ENCODE results near the gene RASSF1. TPM values are rescaled to one million over a fixed set of nuclear protein-coding genes. Genes with fewer than 3 reads are reported as not detected.

Gene RASSF1
- total RNA-seq, 2 donors from 2014 or later = 9.4 to 17.2 TPM

DNA sequence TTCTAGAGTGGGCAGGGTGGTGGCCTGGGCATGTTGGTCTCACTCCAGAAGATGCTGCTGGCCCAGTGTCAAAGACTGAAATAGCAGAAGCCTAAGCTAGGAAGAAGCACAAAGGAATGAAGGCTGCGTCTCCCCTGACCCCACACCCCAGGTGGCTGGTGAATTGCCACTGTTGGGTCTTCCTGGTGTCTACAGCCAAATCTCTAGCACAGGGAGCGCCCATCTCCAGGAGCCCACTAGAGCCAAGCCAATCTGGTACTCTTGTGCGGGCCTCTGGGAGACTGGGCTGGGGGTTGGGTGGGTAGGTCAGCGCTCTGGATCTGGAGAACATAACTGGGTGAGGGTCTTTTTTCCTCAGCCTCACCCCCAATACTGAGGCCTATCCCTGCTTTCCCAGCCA lies 13.5 kb downstream of the RASSF1 start:
- Mint-ChIP-seq H3K27me3 (ENCODE audit: insufficient read depth) (no peaks in the 10 kb centered on the region), H3K27ac (peak overlapping the region; percentile 55), H3K36me3 (ENCODE audit: low read depth) (peaks cover 26% of the 10 kb centered on the region), H3K9me3 (no peaks in the 10 kb centered on the region), H3K4me3 (peak overlapping the region; percentile 77), H3K4me1 (peaks cover 20% of the 10 kb centered on the region)
- Histone ChIP-seq H3K9me3 (ENCODE audit: control insufficient read depth, low read length) (no peaks in the 10 kb centered on the region), H3K36me3 (ENCODE audit: control insufficient read depth, insufficient read depth, low read length) (peaks cover 61% of the 10 kb centered on the region), H3K27ac (ENCODE audit: low read depth, low read length) (no peak overlapping the region), H3K9ac (ENCODE audit: extremely low read depth, low read length, poor library complexity, severe bottlenecking) (peak overlapping the region; percentile 85), H3K4me3 (ENCODE audit: low read length) (peak overlapping the region; percentile 91), H3K27me3 (ENCODE audit: control insufficient read depth, insufficient read depth, low read length, poor library complexity, severe bottlenecking) (no peaks in the 10 kb centered on the region), H3K4me1 (ENCODE audit: control insufficient read depth, insufficient read depth, low read length) (peaks cover 16% of the 10 kb centered on the region)
- TF ChIP-seq, protein P1, sequence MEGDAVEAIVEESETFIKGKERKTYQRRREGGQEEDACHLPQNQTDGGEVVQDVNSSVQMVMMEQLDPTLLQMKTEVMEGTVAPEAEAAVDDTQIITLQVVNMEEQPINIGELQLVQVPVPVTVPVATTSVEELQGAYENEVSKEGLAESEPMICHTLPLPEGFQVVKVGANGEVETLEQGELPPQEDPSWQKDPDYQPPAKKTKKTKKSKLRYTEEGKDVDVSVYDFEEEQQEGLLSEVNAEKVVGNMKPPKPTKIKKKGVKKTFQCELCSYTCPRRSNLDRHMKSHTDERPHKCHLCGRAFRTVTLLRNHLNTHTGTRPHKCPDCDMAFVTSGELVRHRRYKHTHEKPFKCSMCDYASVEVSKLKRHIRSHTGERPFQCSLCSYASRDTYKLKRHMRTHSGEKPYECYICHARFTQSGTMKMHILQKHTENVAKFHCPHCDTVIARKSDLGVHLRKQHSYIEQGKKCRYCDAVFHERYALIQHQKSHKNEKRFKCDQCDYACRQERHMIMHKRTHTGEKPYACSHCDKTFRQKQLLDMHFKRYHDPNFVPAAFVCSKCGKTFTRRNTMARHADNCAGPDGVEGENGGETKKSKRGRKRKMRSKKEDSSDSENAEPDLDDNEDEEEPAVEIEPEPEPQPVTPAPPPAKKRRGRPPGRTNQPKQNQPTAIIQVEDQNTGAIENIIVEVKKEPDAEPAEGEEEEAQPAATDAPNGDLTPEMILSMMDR (conservative IDR thresholded peaks at IDR 0.05) = no peak
- DNase-seq = no peak
- 80 to 92% methylated on average over 2 to 4 of the region's 4 CpGs for WGBS, 2 experiments (ENCODE audit: insufficient coverage in 1 of 2, insufficient read length in 1 of 2)

DNA sequence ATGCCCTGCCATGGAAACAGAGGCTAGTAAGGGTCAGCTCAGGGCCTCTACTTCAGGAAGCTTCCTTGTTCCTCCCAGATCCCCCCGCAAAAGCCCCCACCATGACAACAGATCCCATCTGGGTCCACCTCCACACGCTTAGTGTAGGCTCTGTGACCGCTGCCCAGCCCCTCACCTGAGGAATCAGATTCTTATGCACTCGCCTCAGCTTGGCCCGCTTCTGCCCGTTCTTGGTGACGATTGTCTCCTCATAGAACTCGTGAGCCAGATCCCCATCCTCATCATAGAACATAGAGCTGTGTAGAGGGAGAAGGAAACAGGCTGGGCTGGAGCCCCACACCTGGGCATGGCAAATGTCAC lies 14.5 kb downstream of the RASSF1 start:
- Histone ChIP-seq H3K9ac (ENCODE audit: extremely low read depth, low read length, poor library complexity, severe bottlenecking) (no peak overlapping the region), H3K27ac (ENCODE audit: low read depth, low read length) (no peak overlapping the region), H3K4me3 (ENCODE audit: low read length) (no peak overlapping the region), H3K4me1 (ENCODE audit: control insufficient read depth, insufficient read depth, low read length) (peaks cover 16% of the 10 kb centered on the region), H3K27me3 (ENCODE audit: control insufficient read depth, insufficient read depth, low read length, poor library complexity, severe bottlenecking) (no peaks in the 10 kb centered on the region), H3K36me3 (ENCODE audit: control insufficient read depth, insufficient read depth, low read length) (peaks cover 51% of the 10 kb centered on the region), H3K9me3 (ENCODE audit: control insufficient read depth, low read length) (no peaks in the 10 kb centered on the region)
- DNase-seq = no peak
- WGBS, 2 experiments (ENCODE audit: insufficient coverage in 1 of 2, insufficient read length in 1 of 2) = 94 to 100% methylated on average over 6 to 8 of the region's 8 CpGs
- Mint-ChIP-seq H3K36me3 (ENCODE audit: low read depth) (peaks cover 22% of the 10 kb centered on the region), H3K27me3 (ENCODE audit: insufficient read depth) (no peaks in the 10 kb centered on the region), H3K4me3 (peak overlapping the region; percentile 77), H3K9me3 (no peaks in the 10 kb centered on the region), H3K4me1 (peaks cover 20% of the 10 kb centered on the region), H3K27ac (no peak overlapping the region)
- TF ChIP-seq, protein P1 (conservative IDR thresholded peaks at IDR 0.05) = no peak

DNA sequence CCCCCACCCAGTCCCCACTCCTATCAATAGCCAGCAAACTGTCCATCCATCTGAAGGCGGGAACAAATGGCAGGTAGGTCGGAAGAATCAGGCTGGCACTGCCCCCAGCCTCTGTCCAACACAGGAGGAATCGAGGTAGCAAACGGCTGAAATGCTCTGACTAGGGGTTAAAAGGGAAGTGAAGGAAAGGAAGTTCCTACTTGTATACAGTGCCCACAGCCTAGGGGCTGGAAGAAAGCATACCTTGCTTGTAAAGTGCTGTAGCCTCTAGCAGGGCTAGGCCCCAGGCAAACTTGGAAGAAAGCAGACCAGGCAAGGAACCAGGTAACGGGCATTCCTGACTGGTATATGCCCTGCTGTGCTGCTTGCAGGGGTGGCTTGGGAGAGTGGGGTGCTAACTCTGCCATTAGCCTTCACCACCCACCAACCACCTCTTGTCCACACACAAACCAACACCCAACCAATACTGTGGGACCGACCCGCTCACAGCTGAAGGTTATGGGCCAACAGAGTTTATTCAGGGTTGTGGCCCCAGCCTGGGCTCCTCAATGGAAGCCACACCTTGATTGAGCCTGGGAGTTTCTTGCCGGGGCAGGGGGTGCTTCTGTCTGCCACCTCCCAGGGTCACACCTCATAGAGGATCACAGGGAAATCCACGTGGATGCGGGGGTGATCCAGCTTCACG lies 15.0 kb downstream of the RASSF1 start:
- Mint-ChIP-seq H3K27ac (no peak overlapping the region), H3K4me1 (peaks cover 20% of the 10 kb centered on the region), H3K4me3 (no peak overlapping the region), H3K36me3 (ENCODE audit: low read depth) (peaks cover 17% of the 10 kb centered on the region), H3K27me3 (ENCODE audit: insufficient read depth) (no peaks in the 10 kb centered on the region), H3K9me3 (no peaks in the 10 kb centered on the region)
- WGBS, 2 experiments (ENCODE audit: insufficient coverage in 1 of 2, insufficient read length in 1 of 2) = 92% methylated on average over 9 to 11 of the region's 11 CpGs
- Histone ChIP-seq H3K27me3 (ENCODE audit: control insufficient read depth, insufficient read depth, low read length, poor library complexity, severe bottlenecking) (no peaks in the 10 kb centered on the region), H3K27ac (ENCODE audit: low read depth, low read length) (no peak overlapping the region), H3K9ac (ENCODE audit: extremely low read depth, low read length, poor library complexity, severe bottlenecking) (no peak overlapping the region), H3K4me3 (ENCODE audit: low read length) (no peak overlapping the region), H3K36me3 (ENCODE audit: control insufficient read depth, insufficient read depth, low read length) (peaks cover 46% of the 10 kb centered on the region), H3K4me1 (ENCODE audit: control insufficient read depth, insufficient read depth, low read length) (peaks cover 16% of the 10 kb centered on the region), H3K9me3 (ENCODE audit: control insufficient read depth, low read length) (no peaks in the 10 kb centered on the region)
- TF ChIP-seq, protein P1 (conservative IDR thresholded peaks at IDR 0.05) = no peak
- no peak for DNase-seq

Data from endodermal cell (in vitro differentiated cells).